GM19468 (cell line): ENCODE measurements around the gene ZBTB21.

ENCODE experiments used
- ATAC-seq: cut with Tn5 transposase; IDR thresholded peaks from one replicate; pipeline ENCODE4 v1.9.1; 2021; ENCODE audit warnings: mild to moderate bottlenecking, moderate library complexity, moderate number of reproducible peaks; ENCODE audit not compliant: unreplicated experiment; ENCODE audit errors: extremely low read depth

The ZBTB21 gene

DNA sequence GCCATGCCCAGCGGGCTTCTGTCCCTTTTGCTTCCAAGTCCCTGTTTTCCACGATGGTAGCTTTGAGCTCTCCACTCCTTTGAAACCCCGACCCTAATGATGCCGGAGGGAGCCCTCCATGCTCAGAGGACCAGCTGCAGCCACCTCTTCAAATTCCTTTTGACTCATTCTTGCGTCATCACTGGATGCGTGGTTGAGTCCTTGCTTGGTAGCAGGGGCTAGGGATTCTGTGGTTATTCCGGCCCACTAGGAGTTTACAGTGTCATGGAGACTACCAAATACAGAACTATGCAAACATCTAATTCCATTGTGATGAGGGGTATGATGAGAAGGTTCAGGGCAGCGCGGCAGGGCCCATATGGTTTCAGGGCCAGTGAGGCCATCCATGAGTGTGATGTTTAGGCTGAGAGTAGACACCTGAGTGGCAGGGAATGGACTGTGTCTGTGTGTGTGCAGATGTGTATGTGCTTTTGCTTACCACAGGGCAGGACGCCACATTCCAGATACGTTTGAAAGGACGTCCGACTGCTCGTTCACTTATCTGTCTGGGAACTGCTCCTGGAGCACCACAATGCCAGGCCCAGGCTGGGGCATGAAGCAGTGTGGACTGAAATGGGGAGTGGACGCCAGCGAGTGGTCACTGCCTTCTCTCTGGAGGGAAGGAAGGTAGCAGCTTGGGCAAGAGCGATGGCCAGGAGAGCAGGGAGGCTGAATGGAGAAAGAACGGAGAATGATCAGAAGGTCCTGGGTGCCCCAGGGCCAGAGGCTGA, 30.4 kb upstream of the ZBTB21 start:
- ATAC-seq = no peak

- no peak for ATAC-seq
Observed at GRCh38 chr21:42039911-42040351, 29.8 kb upstream of the ZBTB21 start.

DNA sequence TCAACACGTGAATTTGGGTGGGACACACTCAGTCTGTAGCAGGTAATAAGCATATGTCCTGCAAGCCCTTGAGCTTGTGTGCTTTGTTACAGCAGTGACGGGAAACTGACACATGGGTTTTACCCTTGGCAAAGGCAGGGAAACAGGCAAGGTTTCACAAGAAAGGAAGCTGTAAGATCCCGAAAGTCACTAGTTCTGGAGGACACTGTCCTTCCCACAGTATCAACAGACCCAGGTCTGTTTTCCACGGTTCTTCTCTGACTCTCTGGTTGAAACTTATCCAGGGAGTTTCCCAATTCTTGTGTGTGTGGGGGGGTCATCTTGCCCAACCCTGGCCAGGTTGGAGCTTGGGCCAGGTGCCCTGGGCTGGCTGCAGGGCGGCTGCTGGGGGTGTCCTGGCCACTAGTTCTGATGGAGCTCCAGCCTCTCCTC, 29.3 kb upstream of the ZBTB21 start:
- ATAC-seq = no peak

DNA sequence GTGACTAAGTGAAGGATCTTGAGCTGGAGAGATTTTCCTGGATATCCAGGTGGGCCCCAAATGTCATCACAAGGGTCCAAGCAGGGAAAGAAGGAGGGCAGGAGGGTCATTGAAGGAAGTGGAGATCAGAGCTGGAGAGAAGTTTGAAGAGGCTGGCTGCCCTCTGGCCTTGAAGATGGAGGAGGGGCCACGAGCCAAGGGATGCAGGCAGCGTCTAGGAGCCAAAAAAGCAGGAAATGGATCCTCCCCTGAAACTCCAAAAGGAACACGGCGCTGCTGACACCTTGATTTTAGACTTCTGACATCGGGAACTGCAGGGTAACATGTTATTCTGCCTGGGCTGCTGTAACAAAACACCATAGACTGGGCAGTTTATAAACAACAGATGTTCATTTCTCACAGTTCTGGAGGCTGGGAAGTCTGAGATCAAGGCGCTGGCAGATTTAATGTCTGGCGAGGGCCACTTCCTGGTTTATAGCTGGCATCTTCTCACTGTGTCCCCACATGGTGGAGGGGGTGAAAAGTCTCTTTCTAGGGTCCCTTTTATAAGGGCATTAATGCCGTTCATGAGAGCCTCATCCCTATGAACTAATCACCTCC, 28.8 kb upstream of the ZBTB21 start:
- ATAC-seq = no peak

DNA sequence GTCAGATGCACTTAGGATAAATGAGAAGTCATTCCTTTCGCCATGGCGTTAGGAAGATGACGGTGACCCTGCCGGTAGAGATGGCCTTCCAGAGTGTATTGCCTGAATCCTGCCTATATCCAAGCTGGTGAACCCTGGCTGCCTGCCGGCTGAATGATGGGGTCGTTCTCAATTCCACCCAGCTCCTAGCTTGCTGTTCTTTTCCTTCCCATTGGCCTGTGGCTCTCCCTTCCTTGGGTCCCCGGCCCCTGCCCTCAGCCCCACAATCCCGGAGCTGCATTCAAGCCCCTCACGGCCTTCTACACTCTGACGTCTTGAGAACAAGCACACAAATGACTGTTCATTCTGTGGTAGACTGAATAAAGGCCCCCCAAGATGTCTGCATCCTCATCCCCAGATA, 28.2 kb upstream of the ZBTB21 start:
- ATAC-seq = no peak

- ATAC-seq = no peak
Observed at GRCh38 chr21:42037943-42038342, 27.8 kb upstream of the ZBTB21 start.

- ATAC-seq = no peak
Observed at GRCh38 chr21:42037516-42037915, 27.4 kb upstream of the ZBTB21 start.

DNA sequence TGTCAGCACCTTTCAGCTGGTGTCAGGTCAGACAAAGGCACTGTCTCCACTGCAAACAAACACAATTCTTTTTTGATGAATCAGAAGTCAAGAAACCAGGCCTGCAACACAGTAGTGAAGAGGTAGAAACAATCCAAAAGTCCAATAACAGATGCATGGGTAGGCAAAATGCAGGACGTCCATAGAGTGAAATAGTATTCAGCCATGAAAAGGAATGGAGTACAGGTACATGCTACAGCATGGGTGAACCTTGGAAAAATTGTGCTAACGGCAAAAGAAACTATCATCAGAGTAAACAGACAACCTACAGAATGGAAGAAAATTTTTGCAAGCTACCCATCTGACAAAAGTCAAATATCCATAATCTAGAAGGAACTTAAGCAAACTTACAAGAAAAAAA, 26.2 kb upstream of the ZBTB21 start:
- no peak for ATAC-seq

GRCh38 chr21:42032968-42033367, 22.8 kb upstream of the ZBTB21 start:
- ATAC-seq = no peak

GRCh38 chr21:42032266-42032665, 22.1 kb upstream of the ZBTB21 start:
- no peak for ATAC-seq

GRCh38 chr21:42031816-42032215, 21.7 kb upstream of the ZBTB21 start:
- no peak for ATAC-seq

- no peak for ATAC-seq
Observed at GRCh38 chr21:42031241-42031640, 21.1 kb upstream of the ZBTB21 start.

- ATAC-seq = no peak
Observed at GRCh38 chr21:42030311-42030710, 20.2 kb upstream of the ZBTB21 start.

GRCh38 chr21:42028766-42029425, 18.7 kb upstream of the ZBTB21 start:
- ATAC-seq = no peak

DNA sequence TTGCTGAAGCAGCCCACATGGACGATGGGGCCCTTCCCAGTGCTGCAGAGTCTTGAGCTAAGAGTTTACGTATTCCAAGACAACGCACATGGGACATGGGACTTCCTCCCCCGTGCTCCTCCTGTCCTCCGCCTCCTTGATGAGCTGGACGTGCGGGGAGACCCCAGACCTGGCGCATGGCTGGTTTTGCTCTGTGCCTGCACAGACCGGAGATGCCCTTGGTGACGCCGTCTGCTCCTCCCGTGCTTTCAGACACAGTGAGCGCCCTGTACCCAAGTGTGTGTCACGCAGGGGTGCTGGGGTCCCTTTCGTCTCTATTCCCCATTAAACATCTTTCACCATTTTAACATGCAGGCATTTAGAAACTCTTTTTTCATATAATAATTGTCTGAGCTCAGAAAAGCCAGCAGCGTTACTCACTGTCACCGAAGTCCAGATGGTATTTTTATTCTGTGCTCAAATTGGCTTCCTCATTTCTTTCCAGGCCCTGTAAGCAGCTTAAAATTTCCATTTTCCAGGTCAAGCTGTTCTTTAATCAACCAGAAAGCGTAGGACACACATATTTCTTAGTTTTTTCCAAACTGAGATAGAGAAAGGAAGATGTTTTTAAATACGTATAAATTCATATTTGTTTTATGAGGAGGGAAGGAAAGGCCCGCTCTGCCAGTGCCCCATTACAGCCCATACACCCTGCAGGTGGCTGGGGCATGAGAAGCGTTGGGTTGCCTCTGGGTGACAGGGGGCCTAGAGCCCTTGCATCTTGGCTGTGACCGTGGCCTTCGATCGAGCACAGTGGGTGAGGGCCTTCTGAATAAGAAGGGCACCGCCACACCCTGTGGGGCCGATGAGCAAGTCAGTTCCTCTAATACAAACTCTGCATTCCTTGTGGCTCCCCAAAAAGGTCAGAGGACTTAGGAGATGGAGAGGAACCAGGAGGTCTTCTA, 17.9 kb upstream of the ZBTB21 start:
- no peak for ATAC-seq

DNA sequence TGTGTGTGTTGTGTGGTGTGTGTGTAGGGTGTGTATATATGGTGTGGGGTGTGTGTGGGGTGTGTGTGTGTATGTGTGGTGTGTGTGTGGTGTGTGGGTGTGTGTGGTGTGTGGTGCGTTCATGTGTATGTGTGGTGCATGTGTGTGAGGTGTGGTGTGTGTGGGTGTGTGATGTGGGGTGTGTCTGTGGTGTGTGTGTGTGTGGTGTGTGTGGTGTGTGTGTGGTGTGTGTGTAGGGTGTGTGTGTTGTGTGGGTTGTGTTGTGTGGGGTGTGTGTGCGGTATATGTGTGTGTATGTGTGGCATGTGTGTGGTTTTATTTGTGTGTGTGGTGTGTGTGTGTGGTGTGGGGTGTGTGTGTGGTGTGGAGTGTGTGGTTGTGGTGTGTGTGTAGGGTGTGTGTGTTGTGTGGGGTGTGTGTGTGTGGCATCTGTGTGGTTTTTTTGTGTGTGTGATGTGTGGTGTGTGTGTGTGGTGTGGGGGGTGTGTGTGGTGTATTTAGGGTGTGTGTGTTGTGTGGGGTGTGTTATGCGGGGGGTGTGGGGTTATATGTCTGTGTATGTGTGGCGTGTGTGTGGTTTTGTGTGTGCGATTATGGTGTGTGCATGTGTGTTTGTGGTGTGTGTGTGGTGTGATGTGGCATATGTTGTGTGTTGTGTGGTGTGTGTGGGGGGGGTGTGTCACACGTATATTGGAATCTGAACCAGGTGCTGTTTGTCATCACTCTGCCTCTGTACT, 17.1 kb upstream of the ZBTB21 start:
- ATAC-seq = no peak

DNA sequence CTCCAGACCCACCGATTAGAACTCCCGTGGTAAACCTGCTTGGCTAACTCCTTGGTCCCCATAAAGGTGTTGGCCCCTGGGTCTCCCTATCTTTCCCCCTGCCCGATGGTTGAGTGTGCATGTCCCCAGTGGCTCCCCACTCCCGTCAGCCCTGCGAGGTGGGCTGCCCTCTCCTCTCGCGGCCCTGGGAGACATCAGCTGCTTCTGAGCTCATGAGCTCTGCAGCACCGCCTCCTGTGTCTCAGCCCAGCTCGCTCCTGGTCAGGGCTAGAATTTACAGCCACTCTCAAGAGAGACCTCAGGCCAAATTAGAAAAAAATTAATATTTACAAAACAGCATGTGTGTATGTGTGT, 15.9 kb upstream of the ZBTB21 start:
- no peak for ATAC-seq

- ATAC-seq = no peak
Observed at GRCh38 chr21:42025376-42026081, 15.4 kb upstream of the ZBTB21 start.

DNA sequence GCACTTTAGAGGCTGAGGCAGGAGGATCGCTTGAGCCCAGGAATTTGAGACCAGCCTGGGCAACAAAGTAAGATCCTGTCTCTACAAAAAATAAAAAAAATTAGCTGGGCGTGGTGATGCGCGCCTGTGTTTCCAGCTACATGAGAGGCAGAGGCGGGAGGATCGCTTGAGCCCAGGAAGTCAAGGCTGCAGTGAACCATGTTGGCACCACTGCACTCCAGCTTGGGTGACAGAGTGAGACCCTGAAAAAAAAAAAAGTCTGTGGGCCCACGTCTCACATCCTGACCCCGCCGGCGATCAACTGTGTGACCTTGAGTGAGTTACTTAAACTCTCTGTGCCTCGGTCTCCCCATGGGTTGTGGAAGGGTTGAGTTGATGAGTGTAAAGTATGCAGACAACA, 12.7 kb upstream of the ZBTB21 start:
- no peak for ATAC-seq
